Retina (tissue), 1 donor: Measurements from ENCODE around the gene LYZ.

Experiments used
- DNase-seq: peaks from one replicate; pipeline ENCODE4 v3.0.0-alpha.2; 2016

Gene LYZ

GRCh38 chr12:69339999-69340398 lies 8.2 kb upstream of the LYZ start:
- DNase-seq = no peak

DNA sequence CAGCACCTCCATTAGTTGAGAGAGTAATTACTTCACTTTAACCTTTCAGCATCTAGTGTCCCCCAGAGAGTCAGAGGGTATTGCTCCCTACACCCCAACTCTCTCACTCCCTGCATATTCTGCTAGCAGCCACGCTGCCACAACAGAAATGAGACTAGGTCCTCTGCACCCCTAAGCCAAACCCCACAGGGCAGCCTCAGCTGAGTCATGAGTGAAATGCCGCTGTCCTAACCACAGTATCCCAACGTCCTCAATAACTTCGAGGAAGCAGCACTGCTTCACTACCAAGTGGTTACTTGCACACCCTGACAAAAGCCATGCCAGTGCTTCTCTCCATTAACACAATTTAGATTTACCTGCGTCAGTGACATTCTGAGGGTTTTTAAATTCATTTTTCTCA lies 6.9 kb upstream of the LYZ start:
- DNase-seq = no peak

DNA sequence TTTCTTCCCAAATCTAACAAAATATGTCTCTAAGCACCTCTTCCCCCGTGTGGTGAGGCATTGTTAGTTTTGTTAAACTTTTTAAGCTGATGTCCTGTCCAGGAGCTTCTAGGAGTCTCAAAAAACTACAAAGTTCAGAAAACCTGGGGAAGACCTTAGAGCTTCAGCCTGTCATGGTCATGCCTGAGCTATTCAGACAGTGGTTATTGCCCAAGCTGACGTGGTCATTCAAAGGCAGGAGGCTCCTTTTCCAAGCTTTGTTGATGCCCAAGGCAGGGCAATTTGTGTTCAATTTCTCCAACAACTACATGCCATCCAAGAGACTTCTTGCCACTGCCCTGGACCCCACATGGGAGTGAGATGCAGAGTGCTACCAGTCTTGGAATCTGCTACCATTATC lies 5.8 kb upstream of the LYZ start:
- DNase-seq = no peak

DNA sequence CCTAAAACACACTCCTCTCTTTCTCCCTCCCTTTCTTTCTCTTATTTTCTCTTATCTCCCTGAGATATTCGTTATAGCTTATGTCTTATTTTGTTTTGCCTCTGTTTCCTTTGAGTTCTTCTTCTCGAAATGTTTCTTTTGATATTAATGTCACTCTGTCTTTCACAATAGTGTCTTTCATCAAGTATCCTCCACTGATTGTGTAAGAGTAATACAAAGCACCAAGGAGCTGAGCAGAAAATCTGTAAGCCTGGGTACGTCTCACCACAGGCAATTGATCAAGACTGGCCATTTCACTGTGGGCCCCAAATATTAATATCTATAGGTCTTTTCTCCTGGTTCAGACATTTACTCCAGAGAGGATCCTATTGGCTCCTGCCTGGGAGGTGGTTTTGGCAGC lies 4.8 kb upstream of the LYZ start:
- no peak for DNase-seq

DNA sequence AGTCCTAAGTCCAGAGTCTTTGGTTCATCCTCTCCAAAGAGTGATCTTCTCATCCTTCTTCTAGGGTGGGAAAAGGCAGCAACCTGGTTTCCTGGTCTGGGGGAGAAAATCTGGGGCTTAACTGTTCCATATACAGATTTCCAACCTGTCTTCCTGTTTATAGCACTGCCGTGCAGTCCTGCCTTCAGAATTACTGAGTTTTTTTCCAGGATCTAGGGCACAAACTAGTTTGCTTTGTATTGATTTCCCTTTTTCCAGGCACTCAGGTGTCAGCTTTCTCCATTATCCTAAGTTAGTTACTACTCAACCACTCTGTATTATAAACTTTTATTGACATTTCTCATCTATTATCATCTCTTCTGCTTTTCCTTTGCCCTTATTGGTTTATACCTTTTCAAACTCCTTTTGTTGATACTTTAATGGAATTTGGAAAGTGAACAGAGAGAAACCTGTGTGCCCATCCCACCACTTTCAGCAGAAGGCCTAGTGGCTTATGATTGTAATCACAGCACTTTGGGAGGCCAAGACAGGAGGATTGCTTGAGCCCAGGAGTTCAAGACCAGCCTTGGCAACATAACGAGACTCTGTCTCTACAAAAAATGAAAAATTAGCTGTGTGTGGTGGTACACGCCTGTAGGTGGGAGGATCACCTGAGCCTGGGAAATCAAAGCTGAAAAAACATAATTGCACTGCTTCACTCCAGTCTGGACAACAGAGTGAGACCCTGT lies 4.1 kb upstream of the LYZ start:
- DNase-seq = no peak

DNA sequence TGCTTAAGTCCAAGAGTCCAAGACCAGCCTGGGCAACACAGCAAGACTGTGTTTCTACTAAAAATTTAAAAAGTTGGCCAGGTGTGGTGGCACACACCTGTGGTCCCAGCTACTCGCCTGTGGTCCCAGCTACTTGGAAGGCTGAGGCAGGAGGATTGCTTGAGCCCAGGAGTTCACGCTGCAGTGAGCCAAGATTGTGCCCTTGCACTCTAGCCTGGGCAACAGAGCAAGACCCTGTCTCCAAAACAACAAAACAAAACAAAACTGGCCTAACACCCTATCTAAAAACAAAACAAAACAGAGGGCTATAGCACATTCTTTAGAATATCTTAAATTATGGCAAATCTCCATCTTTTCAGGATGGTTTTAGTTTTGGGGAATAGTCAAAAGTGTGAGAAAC lies 3.1 kb upstream of the LYZ start:
- DNase-seq = no peak

GRCh38 chr12:69345742-69346141 lies 2.4 kb upstream of the LYZ start:
- DNase-seq = no peak

- no peak for DNase-seq
Measured at GRCh38 chr12:69350002-69350626, 1.9 kb downstream of the LYZ start.

DNA sequence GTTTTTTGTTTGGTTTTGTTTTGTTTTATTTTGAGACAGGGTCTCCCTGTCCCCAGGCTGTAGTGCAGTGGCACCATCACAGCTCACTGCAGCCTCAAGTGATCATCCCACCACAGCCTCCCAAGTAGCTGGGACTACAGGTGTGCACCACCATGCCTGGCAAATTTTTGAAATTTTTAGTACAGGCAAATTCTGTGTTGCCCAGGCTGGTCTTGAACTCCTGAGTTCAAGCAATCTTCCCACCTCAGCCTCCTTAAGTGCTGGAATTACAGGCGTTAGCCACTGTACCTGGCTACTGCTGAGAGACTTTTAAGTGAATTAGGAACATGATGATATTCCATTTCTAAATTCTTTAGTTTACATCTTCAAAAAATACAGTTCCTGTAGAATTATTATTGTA lies 2.6 kb downstream of the LYZ start:
- DNase-seq = no peak

DNA sequence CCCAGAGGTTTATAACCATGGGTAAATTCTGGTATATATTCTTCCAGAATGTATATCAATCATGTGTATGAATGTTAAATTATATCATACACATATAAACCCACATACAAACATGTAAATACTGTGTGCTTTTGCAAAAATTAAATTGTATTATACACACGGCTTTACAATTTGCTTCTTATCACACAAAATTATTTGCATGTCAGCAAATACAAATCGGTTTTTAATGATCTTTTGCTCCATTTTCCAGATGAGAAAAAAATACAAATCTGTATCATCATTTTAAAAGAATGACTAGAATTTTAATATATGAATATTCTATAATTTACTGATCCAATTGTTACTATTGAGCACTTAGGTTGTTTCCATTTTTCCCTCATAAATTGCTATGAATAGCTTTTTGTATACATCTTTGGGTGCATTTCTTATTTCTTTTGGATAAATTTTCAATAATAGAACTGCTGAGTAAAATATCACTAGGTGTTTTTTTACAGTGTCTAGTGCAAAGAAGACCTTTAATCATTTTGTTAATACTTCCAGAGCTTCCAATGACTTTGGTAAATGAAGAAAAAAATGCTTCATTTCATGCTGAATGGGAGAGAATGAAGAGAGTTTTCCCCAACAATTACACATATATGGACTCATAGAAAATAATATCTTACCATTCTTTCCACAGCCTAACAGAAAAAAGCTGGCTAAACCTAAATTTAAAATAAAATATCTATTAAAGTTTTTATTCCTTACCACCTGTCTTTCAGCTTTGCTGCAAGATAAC lies 3.5 kb downstream of the LYZ start:
- no peak for DNase-seq

DNA sequence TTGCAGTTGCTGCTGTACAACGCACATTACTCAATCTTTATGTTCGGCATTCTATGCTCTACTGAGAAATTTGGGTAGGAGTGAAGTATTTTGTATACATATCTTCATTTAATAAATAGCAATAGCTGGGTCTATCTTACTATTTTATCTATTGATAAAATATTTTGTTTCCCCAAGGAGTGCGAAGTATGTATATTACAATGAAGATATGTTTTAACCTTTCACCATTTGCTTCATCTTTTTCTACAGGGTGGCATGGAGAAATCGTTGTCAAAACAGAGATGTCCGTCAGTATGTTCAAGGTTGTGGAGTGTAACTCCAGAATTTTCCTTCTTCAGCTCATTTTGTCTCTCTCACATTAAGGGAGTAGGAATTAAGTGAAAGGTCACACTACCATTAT lies 4.7 kb downstream of the LYZ start:
- DNase-seq = no peak

DNA sequence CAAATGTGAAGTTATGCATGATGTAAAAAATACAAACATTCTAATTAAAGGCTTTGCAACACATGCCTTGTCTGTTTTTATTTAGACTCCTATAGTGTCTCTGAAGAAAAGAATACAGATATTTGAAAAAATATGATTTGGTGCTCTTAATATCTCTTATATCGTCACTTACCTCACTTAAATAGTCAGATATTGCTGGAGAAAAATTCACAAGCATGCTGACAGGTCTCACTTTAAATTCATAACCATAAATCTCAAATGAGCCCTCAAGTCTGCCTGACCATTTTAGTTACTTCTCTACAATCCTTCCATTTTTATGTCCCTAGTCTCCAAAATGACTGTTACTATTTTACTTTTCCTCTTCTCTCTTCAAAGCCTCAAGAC lies 6.0 kb downstream of the LYZ start:
- no peak for DNase-seq

DNA sequence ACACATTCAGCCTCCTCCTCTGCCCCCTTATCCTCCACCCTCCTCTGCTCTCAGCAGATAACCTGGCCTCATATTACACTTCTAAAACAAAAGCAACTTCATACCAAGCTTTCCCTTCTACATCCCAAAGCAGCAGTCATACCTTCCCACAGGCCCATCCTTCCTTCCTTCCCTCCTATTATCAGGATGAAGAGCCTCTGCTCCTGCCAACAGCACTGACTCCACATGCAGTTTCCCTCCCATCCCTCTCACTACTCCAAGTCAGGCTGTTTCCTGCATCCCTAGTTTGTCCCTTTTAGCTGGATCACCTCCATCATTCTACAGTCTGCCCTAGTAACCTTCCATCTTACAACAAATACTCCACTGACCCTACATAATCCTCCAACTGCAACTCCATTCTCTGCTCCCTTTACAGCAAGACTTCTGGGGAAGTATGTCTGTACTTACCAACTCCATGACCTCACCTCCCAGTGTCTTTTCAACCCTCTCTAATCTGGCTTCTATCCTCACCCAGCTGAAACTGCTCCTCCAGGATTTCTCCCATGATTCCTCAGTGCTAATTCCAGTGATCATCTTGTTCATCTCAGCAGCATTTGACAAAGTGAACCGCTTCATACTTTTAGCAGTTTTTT lies 6.5 kb downstream of the LYZ start:
- peak; percentile 25 for DNase-seq

GRCh38 chr12:69355363-69356028 lies 7.3 kb downstream of the LYZ start:
- no peak for DNase-seq

GRCh38 chr12:69359531-69360347 lies 11.6 kb downstream of the LYZ start, which contains the start of gene YEATS4:
Gene YEATS4 (plus strand): TSS chr12:69359743. CDS start chr12:69359973, 230 bp downstream.
- peak; percentile 95 for DNase-seq

- DNase-seq = no peak
Measured at GRCh38 chr12:69360348-69360672, 12.1 kb downstream of the LYZ start.

- DNase-seq = no peak
Measured at GRCh38 chr12:69366796-69367195, 18.6 kb downstream of the LYZ start.

DNA sequence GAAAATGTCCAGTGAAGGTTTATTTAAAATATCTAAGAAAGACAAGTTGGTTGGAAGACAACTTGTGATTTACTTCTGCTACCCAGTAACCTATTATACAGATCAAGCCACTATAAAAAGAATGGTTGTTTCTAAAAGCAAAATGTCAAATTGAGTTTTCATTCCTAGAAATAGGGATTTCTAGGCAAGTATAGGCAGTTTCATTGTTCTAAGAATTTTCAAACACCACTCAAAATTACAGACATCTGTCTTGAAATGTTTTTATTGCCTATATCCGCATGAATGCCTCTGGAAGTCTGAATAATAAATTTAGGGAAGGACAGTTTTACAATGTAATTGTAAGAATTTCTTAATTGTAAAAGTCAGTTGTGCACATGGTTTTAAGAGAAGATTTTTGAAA lies 20.0 kb downstream of the LYZ start:
- no peak for DNase-seq

- no peak for DNase-seq
Measured at GRCh38 chr12:69383074-69383473, 34.9 kb downstream of the LYZ start.

GRCh38 chr12:69385038-69385437 lies 36.9 kb downstream of the LYZ start:
- no peak for DNase-seq

DNA sequence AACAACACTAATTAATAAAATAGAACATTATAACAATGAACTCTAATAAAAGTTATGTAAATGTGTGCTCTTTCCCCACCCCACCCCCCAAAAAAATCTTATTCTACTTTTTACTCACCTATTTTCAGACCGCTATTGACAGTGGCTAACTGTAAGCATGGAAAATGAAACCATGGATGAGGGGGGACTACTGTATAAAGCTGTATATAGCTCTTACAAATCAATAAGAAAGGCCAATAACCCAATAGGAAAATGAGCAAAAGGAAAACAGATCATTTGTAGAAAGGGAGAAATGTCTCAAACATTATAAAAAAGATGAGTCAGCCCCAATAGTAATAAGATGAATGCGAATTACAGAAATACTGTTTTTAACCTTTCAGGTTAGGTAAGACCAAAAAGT lies 38.7 kb downstream of the LYZ start:
- no peak for DNase-seq

GRCh38 chr12:69388371-69388770 lies 40.2 kb downstream of the LYZ start:
- DNase-seq = no peak
